ENCODE results near the gene FLVCR2. TPM values are rescaled to one million over a fixed set of nuclear protein-coding genes. Genes with fewer than 3 reads are reported as not detected.

The FLVCR2 gene
- polyA plus RNA-seq, 1 of the 3 experiments (the other 2 are of a cell fraction): 0.05 TPM

DNA sequence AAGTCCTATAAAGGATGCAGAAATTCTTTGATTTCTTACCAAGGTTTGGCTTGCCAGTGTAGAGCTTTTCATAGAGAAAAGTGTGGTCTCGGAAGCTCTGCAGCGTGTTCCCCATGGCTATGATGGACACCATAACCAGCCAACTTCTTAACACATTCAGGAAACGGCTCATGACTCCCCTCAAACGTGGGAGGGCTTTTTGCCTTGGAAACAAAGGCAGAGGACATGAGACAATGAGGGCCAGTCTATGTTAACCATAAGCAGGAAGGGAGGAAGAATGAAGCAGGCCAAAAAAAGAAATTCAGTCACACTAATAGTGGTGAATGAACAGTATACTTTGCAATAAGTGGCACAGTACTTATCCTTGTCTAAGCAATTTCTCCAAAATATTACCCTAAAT, 78.9 kb downstream of the FLVCR2 start:
- no peak for DNase-seq
- Histone ChIP-seq H3K4me1 (ENCODE audit: control insufficient read depth in 1 of 2, insufficient read depth in 2 of 2, low read depth in 1 of 2, low read length in 1 of 2) (peaks cover 0 to 6% of the 10 kb centered on the region in 2 experiments; a peak in 2 of 4 replicates), H3K27me3 (ENCODE audit: insufficient read depth) (no peaks in the 10 kb centered on the region), H3K27ac (ENCODE audit: low read depth in 2 of 2, low read length in 1 of 2) (no peak overlapping the region), H2AFZ (ENCODE audit: low read depth) (no peak overlapping the region), H3K79me2 (ENCODE audit: insufficient read depth) (peaks cover 14% of the 10 kb centered on the region), H4K20me1 (ENCODE audit: insufficient read depth) (no peaks in the 10 kb centered on the region), H3K9me3 (no peaks in the 10 kb centered on the region), H3F3A (replicated peaks; ENCODE audit: insufficient read depth) (no peaks in the 10 kb centered on the region), H3K9ac (no peak overlapping the region), H3K36me3 (replicated peaks in 1 of 2; ENCODE audit: control insufficient read depth in 1 of 2, insufficient read depth in 2 of 2, low read length in 1 of 2) (peaks cover 5 to 26% of the 10 kb centered on the region in 2 experiments), H3K4me3 (ENCODE audit: low read depth in 2 of 2, low read length in 1 of 2) (no peak overlapping the region), H3K9me2 (no peaks in the 10 kb centered on the region), H3K4me2 (no peak overlapping the region)
- POLR2A ChIA-PET: no interaction called here
- 78% methylated on average over 4 of the region's 4 CpGs for WGBS (ENCODE audit: low lambda C conversion rate)
- CTCF ChIA-PET: interaction anchor here (1.0 to 11.4 kb wide), 7 partner anchors 8 to 324 kb away, joined by 3 to 439 read pairs (median 7); partner anchors contain the start of gene FLVCR2
- no peak for TF ChIP-seq MEF2A (IDR thresholded peaks at IDR 0.05; ENCODE audit: borderline replicate concordance, low read depth)
- TF ChIP-seq FOSL2 (IDR thresholded peaks at IDR 0.05; ENCODE audit: borderline replicate concordance, low read depth): no peak
- TF ChIP-seq, protein P1, sequence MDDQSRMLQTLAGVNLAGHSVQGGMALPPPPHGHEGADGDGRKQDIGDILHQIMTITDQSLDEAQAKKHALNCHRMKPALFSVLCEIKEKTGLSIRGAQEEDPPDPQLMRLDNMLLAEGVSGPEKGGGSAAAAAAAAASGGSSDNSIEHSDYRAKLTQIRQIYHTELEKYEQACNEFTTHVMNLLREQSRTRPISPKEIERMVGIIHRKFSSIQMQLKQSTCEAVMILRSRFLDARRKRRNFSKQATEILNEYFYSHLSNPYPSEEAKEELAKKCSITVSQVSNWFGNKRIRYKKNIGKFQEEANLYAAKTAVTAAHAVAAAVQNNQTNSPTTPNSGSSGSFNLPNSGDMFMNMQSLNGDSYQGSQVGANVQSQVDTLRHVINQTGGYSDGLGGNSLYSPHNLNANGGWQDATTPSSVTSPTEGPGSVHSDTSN (IDR thresholded peaks at IDR 0.05): no peak
- no peak for TF ChIP-seq RFX5 (IDR thresholded peaks at IDR 0.05; ENCODE audit: low read length)
- no peak for TF ChIP-seq EP300 (IDR thresholded peaks at IDR 0.05; ENCODE audit: borderline replicate concordance in 1 of 2, low read depth in 1 of 2, low read length in 1 of 2)
- TF ChIP-seq RXRA (IDR thresholded peaks at IDR 0.05; ENCODE audit: borderline replicate concordance, low read depth): no peak
- no peak for TF ChIP-seq JUND (IDR thresholded peaks at IDR 0.05)

- ChIA-PET CTCF (interaction anchor here (1.4 to 11.4 kb wide), 2 partner anchors 12 to 83 kb away, joined by 3 to 439 read pairs; partner anchors contain the start of gene FLVCR2), POLR2A (no interaction called here)
- H3K36me3 ChIP-seq (replicated peaks in 1 of 2; ENCODE audit: control insufficient read depth in 1 of 2, insufficient read depth in 2 of 2, low read length in 1 of 2): peaks cover 0 to 31% of the 10 kb centered on the region in 2 experiments
Measured at GRCh38 chr14:75658957-75659356, 80.5 kb downstream of the FLVCR2 start.

More at GRCh38 chr14:75658957-75659356, 80.5 kb downstream of the FLVCR2 start:
- Histone ChIP-seq H3K9me2 (no peaks in the 10 kb centered on the region), H3F3A (replicated peaks; ENCODE audit: insufficient read depth) (no peaks in the 10 kb centered on the region), H3K4me1 (ENCODE audit: control insufficient read depth in 1 of 2, insufficient read depth in 2 of 2, low read depth in 1 of 2, low read length in 1 of 2) (peaks cover 0 to 6% of the 10 kb centered on the region in 2 experiments; a peak in 2 of 4 replicates), H3K79me2 (ENCODE audit: insufficient read depth) (peaks cover 25% of the 10 kb centered on the region), H3K4me3 (ENCODE audit: low read depth in 2 of 2, low read length in 1 of 2) (no peak overlapping the region), H3K27me3 (ENCODE audit: insufficient read depth) (no peaks in the 10 kb centered on the region), H3K4me2 (no peak overlapping the region), H3K9me3 (no peaks in the 10 kb centered on the region), H2AFZ (ENCODE audit: low read depth) (no peak overlapping the region), H3K27ac (ENCODE audit: low read depth in 2 of 2, low read length in 1 of 2) (no peak overlapping the region), H4K20me1 (ENCODE audit: insufficient read depth) (no peaks in the 10 kb centered on the region), H3K9ac (no peak overlapping the region)
- 96% methylated on average over 2 of the region's 2 CpGs for WGBS (ENCODE audit: low lambda C conversion rate)
- no peak for TF ChIP-seq NRF1 (IDR thresholded peaks at IDR 0.05; ENCODE audit: low read depth, low read length)
- no peak for TF ChIP-seq MAX (IDR thresholded peaks at IDR 0.05; ENCODE audit: low read depth)
- no peak for TF ChIP-seq RCOR1 (IDR thresholded peaks at IDR 0.05; ENCODE audit: low read length)
- no peak for TF ChIP-seq TCF12 (IDR thresholded peaks at IDR 0.05)
- TF ChIP-seq, protein P2, sequence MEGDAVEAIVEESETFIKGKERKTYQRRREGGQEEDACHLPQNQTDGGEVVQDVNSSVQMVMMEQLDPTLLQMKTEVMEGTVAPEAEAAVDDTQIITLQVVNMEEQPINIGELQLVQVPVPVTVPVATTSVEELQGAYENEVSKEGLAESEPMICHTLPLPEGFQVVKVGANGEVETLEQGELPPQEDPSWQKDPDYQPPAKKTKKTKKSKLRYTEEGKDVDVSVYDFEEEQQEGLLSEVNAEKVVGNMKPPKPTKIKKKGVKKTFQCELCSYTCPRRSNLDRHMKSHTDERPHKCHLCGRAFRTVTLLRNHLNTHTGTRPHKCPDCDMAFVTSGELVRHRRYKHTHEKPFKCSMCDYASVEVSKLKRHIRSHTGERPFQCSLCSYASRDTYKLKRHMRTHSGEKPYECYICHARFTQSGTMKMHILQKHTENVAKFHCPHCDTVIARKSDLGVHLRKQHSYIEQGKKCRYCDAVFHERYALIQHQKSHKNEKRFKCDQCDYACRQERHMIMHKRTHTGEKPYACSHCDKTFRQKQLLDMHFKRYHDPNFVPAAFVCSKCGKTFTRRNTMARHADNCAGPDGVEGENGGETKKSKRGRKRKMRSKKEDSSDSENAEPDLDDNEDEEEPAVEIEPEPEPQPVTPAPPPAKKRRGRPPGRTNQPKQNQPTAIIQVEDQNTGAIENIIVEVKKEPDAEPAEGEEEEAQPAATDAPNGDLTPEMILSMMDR (IDR thresholded peaks at IDR 0.05): no peak
- TF ChIP-seq SMC3 (IDR thresholded peaks at IDR 0.05; ENCODE audit: low read depth, low read length): no peak
- TF ChIP-seq, protein P3, sequence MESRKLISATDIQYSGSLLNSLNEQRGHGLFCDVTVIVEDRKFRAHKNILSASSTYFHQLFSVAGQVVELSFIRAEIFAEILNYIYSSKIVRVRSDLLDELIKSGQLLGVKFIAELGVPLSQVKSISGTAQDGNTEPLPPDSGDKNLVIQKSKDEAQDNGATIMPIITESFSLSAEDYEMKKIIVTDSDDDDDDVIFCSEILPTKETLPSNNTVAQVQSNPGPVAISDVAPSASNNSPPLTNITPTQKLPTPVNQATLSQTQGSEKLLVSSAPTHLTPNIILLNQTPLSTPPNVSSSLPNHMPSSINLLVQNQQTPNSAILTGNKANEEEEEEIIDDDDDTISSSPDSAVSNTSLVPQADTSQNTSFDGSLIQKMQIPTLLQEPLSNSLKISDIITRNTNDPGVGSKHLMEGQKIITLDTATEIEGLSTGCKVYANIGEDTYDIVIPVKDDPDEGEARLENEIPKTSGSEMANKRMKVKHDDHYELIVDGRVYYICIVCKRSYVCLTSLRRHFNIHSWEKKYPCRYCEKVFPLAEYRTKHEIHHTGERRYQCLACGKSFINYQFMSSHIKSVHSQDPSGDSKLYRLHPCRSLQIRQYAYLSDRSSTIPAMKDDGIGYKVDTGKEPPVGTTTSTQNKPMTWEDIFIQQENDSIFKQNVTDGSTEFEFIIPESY (IDR thresholded peaks at IDR 0.05; ENCODE audit: borderline replicate concordance, low read depth): no peak
- no peak for TF ChIP-seq EZH2phosphoT487 (IDR thresholded peaks at IDR 0.05; ENCODE audit: borderline replicate concordance, low read depth)
- DNase-seq: no peak

Data from SK-N-SH (cell line).